ENCODE measurements around the gene HRC. TPM values are rescaled to one million over a fixed set of nuclear protein-coding genes. Genes with fewer than 3 reads are reported as not detected.

The HRC gene
- total and polyA plus RNA-seq, 2 donors (not counting 3 experiments of a cell fraction or from before 2014, with no cell fraction given): not detected

- no peak overlapping the region for H2AFZ ChIP-seq (ENCODE audit: low read depth, low read length)
- H3K9me1 ChIP-seq (replicated peaks; ENCODE audit: control insufficient read depth, extremely low read depth, insufficient read depth, low read length): no peaks in the 10 kb centered on the region
- H4K20me1 ChIP-seq (replicated peaks; ENCODE audit: control insufficient read depth, extremely low read depth, insufficient read depth, low read length): no peaks in the 10 kb centered on the region
- CTCF ChIA-PET: interaction anchor here (1.0 to 3.7 kb wide), 4 partner anchors 13 to 56 kb away, joined by 3 to 21 read pairs (median 5); no protein-coding TSS in a partner anchor
- H3K4me3 ChIP-seq (replicated peaks in 1 of 3; ENCODE audit: insufficient read depth in 1 of 3, low read depth in 1 of 3, low read length in 3 of 3): no peak overlapping the region
- POLR2A ChIA-PET: no interaction called here
- TF ChIP-seq POLR2AphosphoS5 (IDR thresholded peaks at IDR 0.05; ENCODE audit: insufficient read depth, low read depth, low read length) (no peak), EZH2 (IDR thresholded peaks at IDR 0.05; ENCODE audit: borderline replicate concordance, low read depth, low read length, severe bottlenecking) (no peak), MYC (IDR thresholded peaks at IDR 0.05; ENCODE audit: low read depth, low read length) (no peak), FOS (IDR thresholded peaks at IDR 0.05; ENCODE audit: borderline replicate concordance, insufficient read depth, low read length) (no peak), POLR2A (IDR thresholded peaks at IDR 0.05; ENCODE audit: low read depth, low read length) (no peak), GATA2 (IDR thresholded peaks at IDR 0.05; ENCODE audit: insufficient read depth, insufficient read length, low read depth, low read length) (no peak), MAX (IDR thresholded peaks at IDR 0.05; ENCODE audit: insufficient read depth, insufficient read length) (no peak)
- BruUV-seq (replicated peaks): no TSS peak
- no peak for DNase-seq (ENCODE audit: low read depth, low spot score)
- H3K4me2 ChIP-seq (ENCODE audit: insufficient read depth, low read length): no peak overlapping the region
- FAIRE-seq: no peak
- intact Hi-C loops (cut with micrococcal nuclease): loop anchor here (10.0 kb wide), 1 partner anchor 157 kb away; the partner anchor contains the start of genes GYS1 and RUVBL2
- H3K36me3 ChIP-seq (ENCODE audit: control insufficient read depth in 2 of 2, extremely low read depth in 1 of 2, insufficient read depth in 2 of 2, low read length in 2 of 2): no peaks in the 10 kb centered on the region
- H3K9ac ChIP-seq (replicated peaks; ENCODE audit: extremely low read depth, insufficient read depth, low read length): no peak overlapping the region
- peaks cover 3 to 4% of the 10 kb centered on the region in 2 experiments for H3K27me3 ChIP-seq (ENCODE audit: control insufficient read depth in 2 of 2, insufficient read depth in 2 of 2, low read length in 2 of 2)
- H3K79me2 ChIP-seq (ENCODE audit: control insufficient read depth, insufficient read depth, low read length): no peaks in the 10 kb centered on the region
- dilution Hi-C loops (cut with MboI; ENCODE audit: extremely low pct_ligation_motif_present, low sequenced_read_pairs): no loop called here
- H3K27ac ChIP-seq (ENCODE audit: insufficient read depth, low read depth, low read length): no peak overlapping the region
- H3K9me3 ChIP-seq (replicated peaks; ENCODE audit: control insufficient read depth, insufficient read depth, low read length): no peaks in the 10 kb centered on the region
- peaks cover 24% of the 10 kb centered on the region for H3K4me1 ChIP-seq (ENCODE audit: control insufficient read depth, extremely low read depth, insufficient read depth, low read length)
These were observed 3.1 kb downstream of the HRC start for GRCh38 chr19:49152119-49152550.

Data from endothelial cell of umbilical vein (primary cell).